Ovary (tissue), 10 donors: Measurements from ENCODE around the gene CHD2. TPM values are rescaled to one million over a fixed set of nuclear protein-coding genes. Genes with fewer than 3 reads are reported as not detected.

Source experiments
- DNase-seq, 5 donors: peaks; one replicate each; pipeline ENCODE4 v3.0.0-alpha.2; 2019 to 2020
- H3K27ac ChIP-seq, 2 donors: fragments of 200-600 bp; one replicate each; pipeline versions ENCODE4 v1.5.1 to v1.8.0; 2019 to 2022
- H3K27me3 ChIP-seq: fragments of 200-600 bp; one replicate; pipeline ENCODE4 v1.8.0; 2022
- H3K36me3 ChIP-seq: fragments of 200-600 bp; sonication (generic); one replicate; pipeline ENCODE4 v1.5.1; 2019
- H3K4me1 ChIP-seq: one replicate; pipeline ENCODE4 v1.8.1; 2013; ENCODE audit warnings: mild to moderate bottlenecking, moderate library complexity; ENCODE audit not compliant: insufficient read depth
- H3K4me3 ChIP-seq: fragments of 200-600 bp; sonication (generic); one replicate; pipeline ENCODE4 v1.5.1; 2017
- H3K9me3 ChIP-seq, 2 donors: fragments of 200-600 bp in 1 of 2; sonication (generic) in 1 of 2; one replicate each; pipeline versions ENCODE4 v1.5.1 to v1.8.1; 2013 to 2019; ENCODE audit warnings: mild to moderate bottlenecking in 1 of 2, moderate library complexity in 1 of 2
- EP300 ChIP-seq: sonication (generic); formaldehyde crosslinking; IDR thresholded peaks from one replicate; pipeline ENCODE4 v1.6.1; 2017; ENCODE audit warnings: antibody characterized with exemption
- POLR2A ChIP-seq: fragments of 450-650 bp; IDR thresholded peaks from one replicate; pipeline ENCODE4 v1.6.1; 2017; ENCODE audit warnings: antibody characterized with exemption, mild to moderate bottlenecking, moderate library complexity
- WGBS, 3 donors: extraction: QIAGEN DNeasy Blood & Tissue Kit in 1 of 3; methylation state at CpG; one replicate each; pipeline versions ENCODE4 v1.1.5 to v1.1.7; 2013 to 2017; 5-methylcytosine and 5-hydroxymethylcytosine counted together
- intact Hi-C, 4 donors: fragments of 100-400 bp; cut with DNase I; formaldehyde crosslinking; loops; one replicate each; pipeline versions ENCODE4 v1.11.0 to v1.15.1; 2022 to 2023
- long read RNA-seq, 3 donors: library from polyadenylated mRNA in 2 of 3; unstranded in 2 of 3; transcript quantifications; one replicate each; pipeline ENCODE4 v2.0.0 and lab custom pipeline, GENCODE V29; 2021 to 2026
- polyA plus RNA-seq, 2 donors: library from polyadenylated mRNA; stranded (reverse); fragments of 200-250 nt in 1 of 2; fragments of 350-450 nt in 1 of 2; fragmentation: Illumina TruSeq in 1 of 2; extraction: RNeasy Lipid Tissue Mini Kit (QIAGEN cat#74804) in 1 of 2; gene quantifications; one replicate each; pipeline ENCODE4 v1.2.3, GENCODE V29; 2013 to 2014
- total RNA-seq, 7 donors: library from RNA; depleted of rRNA in 2 of 7; stranded (reverse); fragments of >200 nt in 2 of 7; fragmentation: NEBNext Ultra II Directional in 3 of 7; extraction: Animal tissue kit (Norgen Biotek cat#: 25700) in 3 of 7; gene quantifications; one replicate each; pipeline versions ENCODE4 v1.1.0 to v1.2.4, GENCODE V29; 2016 to 2023
- TF ChIP-seq, protein P1 (sequence below), 3 donors: fragments of 450-650 bp in 2 of 3; fragments of 200-600 bp in 1 of 3; IDR thresholded peaks; one replicate each; pipeline versions ENCODE4 v1.5.1 to v1.8.0; 2016 to 2022; ENCODE audit warnings: antibody characterized with exemption in 3 of 3, mild to moderate bottlenecking in 1 of 3
- donor health status: DM: no; HTN: no; CAD: no; lungs with moderate emphysema.
- donor health status: DM: no; HTN: no; CAD: no.
- donor health status: Bipolar disorder and iron deficiency.
- donor health status: DM: yes; HTN: yes; CAD: no.
- donor health status: DM: no; HTN: no; CAD: no.
- donor health status: DM: yes; HTN: yes; CAD: no.

Gene CHD2
- total RNA-seq (100 to 1,000 TPM in 4 of 7 donors, 10 to 100 TPM in 3; 83.8 to 146 (median 106) TPM), polyA plus RNA-seq (10 to 100 TPM; 43.6 to 73.9 TPM)
- long read RNA-seq, donor 1, partial matches to known transcripts = 39 of 49 reads
- long read RNA-seq, donor 1, other reads (novel, unspliced or antisense) = 10 of 49 reads
- long read RNA-seq, donor 2, partial matches to known transcripts = 27 of 35 reads
- long read RNA-seq, donor 2, other reads (novel, unspliced or antisense) = 0 of 35 reads
- long read RNA-seq, donor 3, partial matches to known transcripts = 4 of 25 reads
- long read RNA-seq, donor 3, other reads (novel, unspliced or antisense) = 19 of 25 reads

GRCh38 chr15:92899948-92900730, at the start of gene CHD2:
Gene CHD2 (plus strand): TSS chr15:92900324. CDS start chr15:92901238, 914 bp downstream.
- H3K27me3 ChIP-seq = no peaks in the 10 kb centered on the region
- DNase-seq = peak; percentile 56 to 73 (median 70)
- no peaks in the 10 kb centered on the region for H3K4me1 ChIP-seq
- H3K9me3 ChIP-seq = no peaks in the 10 kb centered on the region
- peak within 1 kb of the TSS; percentile 96 to 97 for H3K27ac ChIP-seq
- WGBS, 3 donors = 0% methylated on average over 15 of the region's 15 CpGs
- H3K36me3 ChIP-seq = no peaks in the 10 kb centered on the region
- TF ChIP-seq POLR2A (peak; percentile 74), EP300 (no peak)
- TF ChIP-seq, protein P1, sequence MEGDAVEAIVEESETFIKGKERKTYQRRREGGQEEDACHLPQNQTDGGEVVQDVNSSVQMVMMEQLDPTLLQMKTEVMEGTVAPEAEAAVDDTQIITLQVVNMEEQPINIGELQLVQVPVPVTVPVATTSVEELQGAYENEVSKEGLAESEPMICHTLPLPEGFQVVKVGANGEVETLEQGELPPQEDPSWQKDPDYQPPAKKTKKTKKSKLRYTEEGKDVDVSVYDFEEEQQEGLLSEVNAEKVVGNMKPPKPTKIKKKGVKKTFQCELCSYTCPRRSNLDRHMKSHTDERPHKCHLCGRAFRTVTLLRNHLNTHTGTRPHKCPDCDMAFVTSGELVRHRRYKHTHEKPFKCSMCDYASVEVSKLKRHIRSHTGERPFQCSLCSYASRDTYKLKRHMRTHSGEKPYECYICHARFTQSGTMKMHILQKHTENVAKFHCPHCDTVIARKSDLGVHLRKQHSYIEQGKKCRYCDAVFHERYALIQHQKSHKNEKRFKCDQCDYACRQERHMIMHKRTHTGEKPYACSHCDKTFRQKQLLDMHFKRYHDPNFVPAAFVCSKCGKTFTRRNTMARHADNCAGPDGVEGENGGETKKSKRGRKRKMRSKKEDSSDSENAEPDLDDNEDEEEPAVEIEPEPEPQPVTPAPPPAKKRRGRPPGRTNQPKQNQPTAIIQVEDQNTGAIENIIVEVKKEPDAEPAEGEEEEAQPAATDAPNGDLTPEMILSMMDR (IDR thresholded peaks at IDR 0.05) = peak in 1 of 3 donors; percentile 8
- intact Hi-C loops = loop anchor here in 2 of 4 donors (2.0 to 5.0 kb wide), 2 partner anchors 17 to 93 kb away; no protein-coding TSS in a partner anchor
- peak within 1 kb of the TSS; percentile 71 for H3K4me3 ChIP-seq

DNA sequence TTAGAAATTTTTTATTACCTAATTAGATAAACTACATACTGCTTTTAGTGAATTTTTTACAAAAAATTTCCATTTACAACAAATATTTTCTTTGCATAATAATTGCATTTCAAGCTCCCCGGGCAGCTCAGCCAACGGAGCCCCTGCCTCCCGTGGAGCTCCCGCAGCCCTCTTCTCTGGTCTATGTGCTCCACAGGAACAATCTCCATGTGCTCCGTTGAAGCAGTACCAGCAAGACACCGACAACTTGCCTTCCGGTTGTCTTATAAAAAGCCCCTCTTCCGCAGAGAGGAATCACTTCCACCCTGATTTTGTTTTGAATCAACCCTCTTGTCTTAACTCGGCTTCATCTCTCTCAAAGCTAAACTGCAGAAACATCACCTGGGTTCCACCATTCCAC, 46.9 kb upstream of the CHD2 start:
- DNase-seq = no peak
- TF ChIP-seq POLR2A (no peak), EP300 (no peak)
- TF ChIP-seq, protein P1 (IDR thresholded peaks at IDR 0.05) = no peak
- Histone ChIP-seq H3K4me3 (no peak overlapping the region), H3K27ac (no peak overlapping the region), H3K36me3 (no peaks in the 10 kb centered on the region), H3K9me3 (no peaks in the 10 kb centered on the region), H3K27me3 (no peaks in the 10 kb centered on the region), H3K4me1 (peaks cover 7% of the 10 kb centered on the region)
- WGBS, 3 donors = 76 to 88% (median 86%) methylated on average over 9 of the region's 9 CpGs
- intact Hi-C loops = no loop called here

GRCh38 chr15:92861742-92862141, 38.4 kb upstream of the CHD2 start:
- Histone ChIP-seq H3K36me3 (no peaks in the 10 kb centered on the region), H3K9me3 (no peaks in the 10 kb centered on the region), H3K27ac (no peak overlapping the region), H3K27me3 (no peaks in the 10 kb centered on the region), H3K4me1 (no peaks in the 10 kb centered on the region), H3K4me3 (no peak overlapping the region)
- intact Hi-C loops = no loop called here
- TF ChIP-seq, protein P1 (IDR thresholded peaks at IDR 0.05) = no peak
- TF ChIP-seq EP300 (no peak), POLR2A (no peak)
- DNase-seq = no peak
- WGBS, 3 donors = 88 to 90% (median 88%) methylated on average over 1 of the region's 1 CpG

GRCh38 chr15:92864127-92864814, 35.9 kb upstream of the CHD2 start:
- H3K4me1 ChIP-seq = peaks cover 4% of the 10 kb centered on the region
- DNase-seq = no peak
- H3K27ac ChIP-seq = no peak overlapping the region
- H3K4me3 ChIP-seq = no peak overlapping the region
- intact Hi-C loops = no loop called here
- H3K9me3 ChIP-seq = no peaks in the 10 kb centered on the region
- 85 to 88% (median 87%) methylated on average over 1 of the region's 1 CpG for WGBS, 3 donors
- H3K36me3 ChIP-seq = no peaks in the 10 kb centered on the region
- H3K27me3 ChIP-seq = no peaks in the 10 kb centered on the region
- TF ChIP-seq POLR2A = no peak
- TF ChIP-seq, protein P1 (IDR thresholded peaks at IDR 0.05) = no peak
- TF ChIP-seq EP300 = no peak
